NCI-H1694 treated with DMSO at 0.1 percent for 48 hours (cell line): ENCODE measurements around the gene EIF4E1B.
"Not testable (repeated sequence)": the region's sequence is repeated elsewhere in the genome, so short reads cannot be mapped to it uniquely, and the experiment has no call there.

Source experiments
- DNase-seq: peaks from one replicate; lab custom pipeline; 2025; lab: John Stamatoyannopoulos, UW

Gene EIF4E1B

GRCh38 chr5:176629853-176630680, at the start of gene EIF4E1B, which contains the start of gene SNCB:
Gene EIF4E1B (plus strand): TSS chr5:176630675. CDS start chr5:176642788, 12,113 bp downstream.
Gene SNCB (minus strand): TSS chr5:176630534. CDS start chr5:176629654, 880 bp downstream.
- DNase-seq, result no peak

- DNase-seq, result no peak
These were observed 49.1 kb upstream of the EIF4E1B start for GRCh38 chr5:176581361-176581760.

DNA sequence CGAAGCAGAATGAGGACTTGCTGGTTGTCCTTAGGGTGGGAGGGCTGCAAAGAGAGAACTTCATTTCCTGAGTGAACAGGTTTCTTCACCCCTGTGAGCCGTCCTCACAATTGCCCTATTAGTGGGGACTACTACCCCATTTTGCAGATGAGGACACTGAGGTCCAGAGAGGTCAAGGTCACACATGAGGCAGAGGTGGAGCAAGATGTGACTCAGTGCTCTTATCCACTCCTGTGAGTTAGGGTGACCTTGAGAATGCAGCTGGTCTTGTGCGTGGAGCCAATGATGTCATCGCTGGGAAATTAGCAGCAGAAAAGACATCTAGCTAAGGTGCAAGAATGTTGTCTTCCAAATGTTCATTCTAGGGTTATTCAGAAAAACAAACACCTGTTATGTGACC, 47.4 kb upstream of the EIF4E1B start:
- DNase-seq, result no peak

DNA sequence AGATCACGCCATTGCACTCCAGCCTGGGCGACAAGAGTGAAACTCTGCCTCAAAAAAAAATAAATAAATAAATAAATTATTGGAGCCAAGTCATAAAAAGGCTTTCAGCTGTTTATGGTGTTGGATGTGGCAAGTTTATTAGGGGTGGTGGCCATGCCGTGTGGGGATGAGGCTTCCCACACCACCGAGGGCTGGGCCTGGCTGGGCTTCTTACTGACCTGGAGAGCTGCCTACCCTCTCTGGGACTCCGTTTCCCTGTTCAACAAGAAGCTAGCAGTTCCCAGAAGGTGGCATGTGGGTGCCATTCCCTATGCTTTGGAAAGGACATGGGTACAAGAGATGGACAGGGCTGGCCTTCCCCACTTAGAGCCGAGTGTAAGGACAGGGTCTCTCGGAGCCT, 43.1 kb upstream of the EIF4E1B start:
- DNase-seq, result no peak

DNA sequence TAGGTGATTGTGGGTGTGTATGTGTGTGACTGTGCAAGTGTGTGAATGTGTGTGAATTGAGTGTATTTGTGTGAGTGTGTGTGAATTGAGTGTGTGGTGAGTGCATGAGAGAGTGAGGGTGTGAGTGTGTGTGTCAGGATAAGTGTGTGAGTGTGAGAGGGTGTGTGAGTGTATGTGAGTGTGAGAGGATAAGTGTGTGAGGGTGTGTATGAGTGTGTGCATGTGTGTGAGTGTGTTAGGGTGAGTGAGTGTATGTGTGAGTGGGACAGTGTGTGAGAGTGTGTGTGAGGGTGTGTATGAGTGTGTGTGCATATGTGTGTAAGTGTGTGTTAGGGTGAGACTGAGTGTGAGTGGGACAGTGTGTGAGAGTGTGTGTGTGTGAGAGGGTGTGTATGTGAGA, 42.2 kb upstream of the EIF4E1B start:
- DNase-seq, result no peak

- DNase-seq, result no peak
These were observed 41.3 kb upstream of the EIF4E1B start for GRCh38 chr5:176589039-176589769.

GRCh38 chr5:176590035-176590717, 40.3 kb upstream of the EIF4E1B start:
- no peak for DNase-seq

DNA sequence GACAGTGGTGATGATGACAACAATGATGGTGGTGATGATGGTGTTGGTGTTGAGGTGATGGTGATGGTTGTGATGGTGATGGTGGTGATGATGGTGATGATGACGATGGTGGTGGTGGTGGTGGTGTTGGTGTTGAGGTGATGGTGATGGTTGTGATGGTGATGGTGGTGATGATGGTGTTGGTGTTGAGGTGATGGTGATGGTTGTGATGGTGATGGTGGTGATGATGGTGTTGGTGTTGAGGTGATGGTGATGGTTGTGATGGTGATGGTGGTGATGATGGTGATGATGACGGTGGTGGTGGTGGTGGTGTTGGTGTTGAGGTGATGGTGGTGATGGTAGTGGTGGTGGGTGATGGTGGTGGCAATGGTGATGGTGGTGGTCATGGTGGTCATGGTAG, 38.8 kb upstream of the EIF4E1B start:
- not testable (repeated sequence) for DNase-seq

DNA sequence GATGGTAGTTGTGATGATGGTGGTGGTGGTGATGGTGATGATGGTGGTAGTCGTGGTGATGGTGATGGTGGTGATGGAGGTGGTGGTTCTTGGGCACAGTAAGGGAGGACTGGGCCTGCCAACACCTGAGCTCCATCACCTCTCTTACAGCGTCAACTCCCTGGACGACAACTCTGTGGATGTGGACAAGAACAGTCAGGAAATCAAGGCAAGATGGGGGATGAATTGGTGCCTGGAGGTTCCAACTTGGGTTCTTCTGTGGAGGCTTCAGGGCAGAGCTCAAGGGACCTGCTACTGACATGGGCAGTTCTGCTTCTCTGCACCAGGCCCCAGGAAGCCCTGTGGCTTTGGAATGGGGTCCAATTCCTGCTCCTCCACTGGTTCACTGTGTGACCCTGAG, 37.9 kb upstream of the EIF4E1B start:
- no peak for DNase-seq

- no peak for DNase-seq
These were observed 37.1 kb upstream of the EIF4E1B start for GRCh38 chr5:176593273-176593869.

DNA sequence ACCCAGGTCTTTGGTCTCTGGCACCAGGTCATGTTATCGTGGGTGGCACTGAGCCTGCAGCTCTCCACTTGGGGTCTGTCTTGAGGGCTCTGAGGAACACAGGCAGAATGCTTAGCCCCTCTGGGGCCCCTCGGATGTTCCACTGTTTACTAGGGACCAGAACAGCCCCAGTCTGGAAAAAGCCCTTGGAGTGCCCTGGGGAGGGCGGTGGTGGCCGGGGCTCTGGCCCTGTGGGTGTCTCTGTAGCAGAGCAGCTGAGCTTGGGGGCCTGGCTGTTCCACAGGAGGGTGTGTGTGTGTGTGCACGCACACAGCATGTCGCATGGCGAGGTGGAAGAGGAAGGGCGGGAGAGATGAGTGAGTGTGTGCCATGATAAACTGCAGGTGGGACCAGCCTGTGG, 35.9 kb upstream of the EIF4E1B start:
- DNase-seq, result no peak

DNA sequence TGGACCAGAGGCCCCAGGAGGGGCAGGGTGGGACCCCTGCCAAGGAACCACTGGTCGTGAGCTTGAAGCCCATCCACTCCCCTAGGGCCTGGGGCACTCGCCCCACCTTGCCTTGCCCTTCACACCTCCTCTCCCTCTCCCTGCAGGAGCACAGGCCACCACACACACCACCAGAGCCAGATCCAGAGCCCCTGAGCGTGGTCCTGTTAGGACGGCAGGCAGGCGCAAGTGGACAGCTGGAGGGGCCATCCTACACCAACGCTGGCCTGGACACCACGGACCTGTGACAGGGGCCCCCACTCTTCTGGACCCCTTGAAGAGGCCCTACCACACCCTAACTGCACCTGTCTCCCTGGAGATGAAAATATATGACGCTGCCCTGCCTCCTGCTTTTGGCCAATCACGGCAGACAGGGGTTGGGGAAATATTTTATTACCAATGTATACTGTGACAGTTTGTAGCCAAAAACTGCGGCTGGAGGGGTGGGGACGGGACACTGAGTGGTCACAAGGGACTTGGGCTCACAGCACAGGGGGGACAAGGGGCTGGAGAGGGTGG, 35.0 kb upstream of the EIF4E1B start:
- no peak for DNase-seq

- no peak for DNase-seq
These were observed 34.3 kb upstream of the EIF4E1B start for GRCh38 chr5:176596069-176596644.

GRCh38 chr5:176596689-176597416, 33.6 kb upstream of the EIF4E1B start:
- DNase-seq, result no peak

- DNase-seq, result no peak
These were observed 32.8 kb upstream of the EIF4E1B start for GRCh38 chr5:176597417-176598389.

- not testable (repeated sequence) for DNase-seq
These were observed 30.6 kb upstream of the EIF4E1B start for GRCh38 chr5:176599749-176600430.

- no peak for DNase-seq
These were observed 28.5 kb upstream of the EIF4E1B start for GRCh38 chr5:176601901-176602482.

GRCh38 chr5:176603091-176603490, 27.4 kb upstream of the EIF4E1B start:
- no peak for DNase-seq

- DNase-seq, result no peak
These were observed 24.4 kb upstream of the EIF4E1B start for GRCh38 chr5:176606032-176606431.
